ENCODE data around the gene DARS1.

DARS1 gene

DNA sequence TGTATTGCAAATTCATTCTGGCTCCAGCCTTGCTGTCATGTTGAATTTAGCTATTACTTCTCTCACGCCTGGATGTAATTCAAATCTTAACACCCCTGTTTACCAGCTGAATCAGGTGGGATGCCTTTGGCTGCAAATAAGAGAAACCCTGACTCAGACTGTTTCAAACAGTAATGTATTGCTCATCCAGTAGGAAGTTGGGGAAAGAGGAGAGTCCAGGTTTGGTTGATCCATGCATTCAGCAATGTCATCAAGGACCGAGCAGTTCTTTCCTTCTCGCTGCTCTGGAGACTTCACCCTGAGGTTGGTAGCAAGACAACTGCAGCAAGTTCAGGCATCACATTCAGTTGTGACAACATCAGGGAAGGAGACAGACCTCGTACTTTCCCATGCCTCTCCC is 6.4 kb upstream of the DARS1 start:
- H3K36me3 ChIP-seq (ENCODE audit: insufficient read depth, low read length): no peaks in the 10 kb centered on the region
- no peaks in the 10 kb centered on the region for H3F3A ChIP-seq (ENCODE audit: low read depth)

DNA sequence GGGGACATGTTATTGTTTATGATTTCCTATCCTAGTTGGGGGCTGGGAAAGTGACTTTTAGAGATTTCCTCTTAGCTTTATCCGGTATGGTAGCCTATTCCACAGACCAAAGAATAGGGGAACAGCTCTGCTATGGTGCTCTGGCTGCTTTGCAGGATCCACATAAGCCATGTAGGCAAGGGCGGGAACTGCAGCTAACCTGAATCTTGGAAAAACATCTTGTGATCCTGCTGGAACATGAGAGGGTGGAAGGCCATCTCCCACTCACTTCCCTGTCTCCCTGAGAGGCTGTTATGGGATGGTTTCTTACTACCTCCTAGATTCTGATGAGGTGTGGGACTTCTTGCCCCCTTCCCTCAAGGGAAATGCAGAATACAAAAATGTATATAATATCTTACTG is 2.0 kb upstream of the DARS1 start:
- TF ChIP-seq EZH2phosphoT487 (IDR thresholded peaks at IDR 0.05; ENCODE audit: borderline replicate concordance): no peak
- TF ChIP-seq, protein P1, sequence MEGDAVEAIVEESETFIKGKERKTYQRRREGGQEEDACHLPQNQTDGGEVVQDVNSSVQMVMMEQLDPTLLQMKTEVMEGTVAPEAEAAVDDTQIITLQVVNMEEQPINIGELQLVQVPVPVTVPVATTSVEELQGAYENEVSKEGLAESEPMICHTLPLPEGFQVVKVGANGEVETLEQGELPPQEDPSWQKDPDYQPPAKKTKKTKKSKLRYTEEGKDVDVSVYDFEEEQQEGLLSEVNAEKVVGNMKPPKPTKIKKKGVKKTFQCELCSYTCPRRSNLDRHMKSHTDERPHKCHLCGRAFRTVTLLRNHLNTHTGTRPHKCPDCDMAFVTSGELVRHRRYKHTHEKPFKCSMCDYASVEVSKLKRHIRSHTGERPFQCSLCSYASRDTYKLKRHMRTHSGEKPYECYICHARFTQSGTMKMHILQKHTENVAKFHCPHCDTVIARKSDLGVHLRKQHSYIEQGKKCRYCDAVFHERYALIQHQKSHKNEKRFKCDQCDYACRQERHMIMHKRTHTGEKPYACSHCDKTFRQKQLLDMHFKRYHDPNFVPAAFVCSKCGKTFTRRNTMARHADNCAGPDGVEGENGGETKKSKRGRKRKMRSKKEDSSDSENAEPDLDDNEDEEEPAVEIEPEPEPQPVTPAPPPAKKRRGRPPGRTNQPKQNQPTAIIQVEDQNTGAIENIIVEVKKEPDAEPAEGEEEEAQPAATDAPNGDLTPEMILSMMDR (conservative IDR thresholded peaks at IDR 0.05; ENCODE audit: low read length): no peak
- H4K20me1 ChIP-seq (ENCODE audit: insufficient read depth, low read length, poor library complexity, severe bottlenecking): no peaks in the 10 kb centered on the region
- no peaks in the 10 kb centered on the region for H3K9me2 ChIP-seq (replicated peaks; ENCODE audit: low read depth, low read length)
- H3K4me2 ChIP-seq (ENCODE audit: low read depth, low read length, poor library complexity, severe bottlenecking): peak overlapping the region; percentile 89
- H3K4me3 ChIP-seq (ENCODE audit: low read length, poor library complexity, severe bottlenecking): peak overlapping the region; percentile 83
- H3K9ac ChIP-seq (ENCODE audit: low read depth, low read length, poor library complexity, severe bottlenecking): no peak overlapping the region
- peaks cover 11% of the 10 kb centered on the region; the same call in 1 of the 2 replicates for H3F3A ChIP-seq (ENCODE audit: low read depth)
- H3K79me2 ChIP-seq (ENCODE audit: insufficient read depth, low read length): peaks cover 43% of the 10 kb centered on the region
- H2AFZ ChIP-seq (ENCODE audit: low read length): no peak overlapping the region
- no peaks in the 10 kb centered on the region for H3K27me3 ChIP-seq (ENCODE audit: insufficient read depth, low read length, poor library complexity, severe bottlenecking)
- peaks cover 32% of the 10 kb centered on the region for H3K4me1 ChIP-seq (ENCODE audit: insufficient read depth, low read length, poor library complexity, severe bottlenecking)
- no peaks in the 10 kb centered on the region for H3K36me3 ChIP-seq (ENCODE audit: insufficient read depth, low read length)
- no peaks in the 10 kb centered on the region for H3K9me3 ChIP-seq (ENCODE audit: insufficient read depth, low read depth, low read length)

More for the DNA sequence above, 6.4 kb upstream of the DARS1 start:
- Histone ChIP-seq H3K27me3 (ENCODE audit: insufficient read depth, low read length, poor library complexity, severe bottlenecking) (no peaks in the 10 kb centered on the region), H3K4me1 (ENCODE audit: insufficient read depth, low read length, poor library complexity, severe bottlenecking) (peaks cover 14% of the 10 kb centered on the region), H3K79me2 (ENCODE audit: insufficient read depth, low read length) (peaks cover 7% of the 10 kb centered on the region; the same call in 1 of the 2 replicates), H3K4me3 (ENCODE audit: low read length, poor library complexity, severe bottlenecking) (no peak overlapping the region), H3K4me2 (ENCODE audit: low read depth, low read length, poor library complexity, severe bottlenecking) (no peak overlapping the region), H2AFZ (ENCODE audit: low read length) (no peak overlapping the region), H3K9me2 (replicated peaks; ENCODE audit: low read depth, low read length) (no peaks in the 10 kb centered on the region), H4K20me1 (ENCODE audit: insufficient read depth, low read length, poor library complexity, severe bottlenecking) (no peaks in the 10 kb centered on the region), H3K9ac (ENCODE audit: low read depth, low read length, poor library complexity, severe bottlenecking) (no peak overlapping the region), H3K9me3 (ENCODE audit: insufficient read depth, low read depth, low read length) (no peaks in the 10 kb centered on the region)
- no peak for TF ChIP-seq EZH2phosphoT487 (IDR thresholded peaks at IDR 0.05; ENCODE audit: borderline replicate concordance)
- TF ChIP-seq, protein P1 (conservative IDR thresholded peaks at IDR 0.05; ENCODE audit: low read length): no peak

DNA sequence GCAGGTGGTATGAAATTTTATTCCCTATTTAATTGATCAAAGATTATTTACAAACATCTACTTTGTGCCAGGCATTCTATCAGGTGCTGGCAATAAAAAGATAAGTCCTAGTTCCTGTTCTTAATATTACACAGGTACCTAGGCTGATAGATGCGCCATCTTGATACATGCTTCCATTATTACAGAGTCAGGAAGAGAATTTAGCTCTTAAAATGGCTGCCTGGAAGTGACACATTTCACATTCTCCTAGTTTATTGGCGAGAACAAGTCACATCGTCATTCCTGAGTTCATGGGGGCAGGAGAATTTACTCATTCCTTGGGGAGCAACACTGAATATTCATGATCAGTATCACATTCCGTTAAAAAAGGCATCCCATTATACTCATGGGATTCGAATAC is 1.1 kb upstream of the DARS1 start:
- Histone ChIP-seq H3F3A (ENCODE audit: low read depth) (peaks cover 11% of the 10 kb centered on the region; the same call in 1 of the 2 replicates), H3K9me2 (replicated peaks; ENCODE audit: low read depth, low read length) (no peaks in the 10 kb centered on the region), H3K4me1 (ENCODE audit: insufficient read depth, low read length, poor library complexity, severe bottlenecking) (peaks cover 39% of the 10 kb centered on the region), H3K9me3 (ENCODE audit: insufficient read depth, low read depth, low read length) (no peaks in the 10 kb centered on the region), H3K4me2 (ENCODE audit: low read depth, low read length, poor library complexity, severe bottlenecking) (peak overlapping the region; percentile 89), H4K20me1 (ENCODE audit: insufficient read depth, low read length, poor library complexity, severe bottlenecking) (no peaks in the 10 kb centered on the region), H3K79me2 (ENCODE audit: insufficient read depth, low read length) (peaks cover 53% of the 10 kb centered on the region), H3K36me3 (ENCODE audit: insufficient read depth, low read length) (no peaks in the 10 kb centered on the region), H3K4me3 (ENCODE audit: low read length, poor library complexity, severe bottlenecking) (peak overlapping the region; percentile 83), H3K27me3 (ENCODE audit: insufficient read depth, low read length, poor library complexity, severe bottlenecking) (no peaks in the 10 kb centered on the region), H2AFZ (ENCODE audit: low read length) (no peak overlapping the region), H3K9ac (ENCODE audit: low read depth, low read length, poor library complexity, severe bottlenecking) (peak overlapping the region; percentile 96)
- no peak for TF ChIP-seq EZH2phosphoT487 (IDR thresholded peaks at IDR 0.05; ENCODE audit: borderline replicate concordance)
- TF ChIP-seq, protein P1 (conservative IDR thresholded peaks at IDR 0.05; ENCODE audit: low read length): no peak
